ENCODE data around the gene UNC5C. TPM values are rescaled to one million over a fixed set of nuclear protein-coding genes. Genes with fewer than 3 reads are reported as not detected.

The UNC5C gene
- total RNA-seq = 2.0 TPM
- long read RNA-seq = 0 reads

DNA sequence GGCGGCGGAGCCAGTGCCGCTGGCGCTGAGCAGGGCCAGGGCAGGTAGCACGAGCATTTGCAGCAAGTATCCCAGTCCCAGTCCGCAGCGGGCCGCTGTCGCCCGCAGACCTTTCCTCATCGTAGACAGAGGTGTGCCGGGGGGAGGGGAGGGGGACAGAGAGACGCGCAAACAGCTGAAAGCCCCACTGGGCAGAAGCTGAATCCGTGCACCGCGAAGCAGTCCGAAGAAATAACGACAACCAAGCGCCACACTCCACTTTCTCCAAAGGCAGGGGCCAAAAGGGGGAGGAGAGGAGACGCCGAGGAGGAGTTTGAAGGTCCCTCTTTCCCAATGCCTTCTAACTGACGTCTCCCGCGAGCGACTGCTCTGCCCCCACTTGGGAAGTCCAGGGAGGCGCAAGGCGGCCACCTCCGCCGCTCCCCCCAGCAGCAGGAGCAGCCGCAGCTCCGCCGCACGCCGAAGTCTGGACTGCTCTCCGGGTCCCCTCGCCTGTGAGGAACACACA, at the start of gene UNC5C:
Gene UNC5C, minus strand, starts transcription at position 236 of the 508 bp plus-strand sequence.
- Histone ChIP-seq H3K36me3 (no peaks in the 10 kb centered on the region), H3K4me3 (peak within 1 kb of the TSS; percentile 74), H3K4me1 (peaks cover 34% of the 10 kb centered on the region), H3K9me3 (replicated peaks) (no peaks in the 10 kb centered on the region), H3K27ac (replicated peaks) (peak within 1 kb of the TSS; percentile 92), H3K27me3 (ENCODE audit: low read depth) (peaks cover 82% of the 10 kb centered on the region)
- intact Hi-C loops (cut with micrococcal nuclease) = no loop called here
- DNase-seq = peak; percentile 80
- TF ChIP-seq, protein P1, sequence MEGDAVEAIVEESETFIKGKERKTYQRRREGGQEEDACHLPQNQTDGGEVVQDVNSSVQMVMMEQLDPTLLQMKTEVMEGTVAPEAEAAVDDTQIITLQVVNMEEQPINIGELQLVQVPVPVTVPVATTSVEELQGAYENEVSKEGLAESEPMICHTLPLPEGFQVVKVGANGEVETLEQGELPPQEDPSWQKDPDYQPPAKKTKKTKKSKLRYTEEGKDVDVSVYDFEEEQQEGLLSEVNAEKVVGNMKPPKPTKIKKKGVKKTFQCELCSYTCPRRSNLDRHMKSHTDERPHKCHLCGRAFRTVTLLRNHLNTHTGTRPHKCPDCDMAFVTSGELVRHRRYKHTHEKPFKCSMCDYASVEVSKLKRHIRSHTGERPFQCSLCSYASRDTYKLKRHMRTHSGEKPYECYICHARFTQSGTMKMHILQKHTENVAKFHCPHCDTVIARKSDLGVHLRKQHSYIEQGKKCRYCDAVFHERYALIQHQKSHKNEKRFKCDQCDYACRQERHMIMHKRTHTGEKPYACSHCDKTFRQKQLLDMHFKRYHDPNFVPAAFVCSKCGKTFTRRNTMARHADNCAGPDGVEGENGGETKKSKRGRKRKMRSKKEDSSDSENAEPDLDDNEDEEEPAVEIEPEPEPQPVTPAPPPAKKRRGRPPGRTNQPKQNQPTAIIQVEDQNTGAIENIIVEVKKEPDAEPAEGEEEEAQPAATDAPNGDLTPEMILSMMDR (IDR thresholded peaks at IDR 0.05; ENCODE audit: borderline replicate concordance) = no peak

DNA sequence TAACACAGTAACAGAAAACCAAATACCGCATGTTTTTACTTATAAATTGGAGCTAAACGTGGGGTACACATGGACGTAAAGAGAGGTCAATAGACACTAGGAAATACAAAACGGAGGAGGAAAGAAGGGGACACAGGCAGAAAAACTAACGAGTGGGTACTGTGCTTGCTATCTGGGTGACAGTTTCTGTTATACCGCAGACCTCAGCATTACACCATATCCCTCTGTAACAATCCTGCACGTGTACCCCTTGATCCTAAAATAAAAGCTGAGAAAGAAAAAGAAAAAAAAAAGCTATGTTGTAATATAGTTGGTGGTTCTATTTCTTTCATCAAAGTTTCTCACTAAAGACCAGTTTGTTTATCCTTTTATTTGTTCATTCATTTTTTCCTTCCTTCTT, 47.9 kb upstream of the UNC5C start:
- intact Hi-C loops (cut with micrococcal nuclease) = no loop called here
- Histone ChIP-seq H3K36me3 (no peaks in the 10 kb centered on the region), H3K27me3 (ENCODE audit: low read depth) (no peaks in the 10 kb centered on the region), H3K27ac (replicated peaks) (no peak overlapping the region), H3K9me3 (replicated peaks) (no peaks in the 10 kb centered on the region), H3K4me3 (no peak overlapping the region), H3K4me1 (no peaks in the 10 kb centered on the region)
- TF ChIP-seq, protein P1 (IDR thresholded peaks at IDR 0.05; ENCODE audit: borderline replicate concordance) = no peak
- DNase-seq = no peak

DNA sequence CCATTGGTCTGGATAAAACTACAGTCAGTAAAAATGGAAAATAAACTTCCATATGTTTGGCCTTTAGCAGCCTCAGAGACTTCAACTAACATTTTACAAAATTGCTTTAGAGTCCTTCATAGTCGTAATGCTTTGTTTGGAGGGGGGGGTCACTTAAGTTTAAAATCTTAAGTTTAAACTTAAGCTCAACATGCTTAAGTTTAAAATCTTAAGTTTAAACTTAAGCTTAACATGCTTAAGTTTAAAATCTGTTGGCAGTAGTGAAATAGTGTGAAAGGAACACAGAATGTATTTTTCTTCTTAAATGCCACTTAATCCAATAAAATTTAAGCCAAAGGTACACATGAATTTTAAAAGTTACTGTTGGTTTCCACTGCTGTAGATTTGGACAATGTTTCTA, 45.9 kb upstream of the UNC5C start:
- TF ChIP-seq, protein P1 (IDR thresholded peaks at IDR 0.05; ENCODE audit: borderline replicate concordance) = no peak
- H3K4me3 ChIP-seq = no peak overlapping the region
- intact Hi-C loops (cut with micrococcal nuclease) = no loop called here
- H3K27ac ChIP-seq (replicated peaks) = no peak overlapping the region
- H3K4me1 ChIP-seq = no peaks in the 10 kb centered on the region
- H3K36me3 ChIP-seq = no peaks in the 10 kb centered on the region
- DNase-seq = no peak
- H3K27me3 ChIP-seq (ENCODE audit: low read depth) = no peaks in the 10 kb centered on the region
- H3K9me3 ChIP-seq (replicated peaks) = no peaks in the 10 kb centered on the region

DNA sequence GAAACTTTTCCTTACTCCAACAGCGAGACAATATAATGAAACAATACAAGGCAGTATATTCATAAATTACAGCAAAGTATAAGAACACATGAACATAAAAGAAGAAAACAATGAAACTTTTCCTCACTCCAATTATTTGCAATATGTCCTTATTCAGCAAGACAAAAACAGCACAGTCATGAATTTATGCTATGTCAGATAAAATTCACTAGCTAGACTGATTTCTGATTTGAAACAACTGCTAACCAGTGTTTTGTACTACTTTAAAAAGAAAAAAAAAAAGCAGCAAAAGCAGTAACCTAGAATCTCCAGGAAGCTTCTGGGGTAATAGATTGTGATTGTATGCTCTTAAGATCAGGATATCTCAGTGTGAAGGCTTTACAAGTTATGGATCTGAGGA, 45.2 kb upstream of the UNC5C start:
- intact Hi-C loops (cut with micrococcal nuclease) = no loop called here
- H3K4me3 ChIP-seq = no peak overlapping the region
- TF ChIP-seq, protein P1 (IDR thresholded peaks at IDR 0.05; ENCODE audit: borderline replicate concordance) = no peak
- no peaks in the 10 kb centered on the region for H3K27me3 ChIP-seq (ENCODE audit: low read depth)
- H3K36me3 ChIP-seq = no peaks in the 10 kb centered on the region
- no peak overlapping the region for H3K27ac ChIP-seq (replicated peaks)
- H3K9me3 ChIP-seq (replicated peaks) = no peaks in the 10 kb centered on the region
- no peaks in the 10 kb centered on the region for H3K4me1 ChIP-seq
- no peak for DNase-seq

DNA sequence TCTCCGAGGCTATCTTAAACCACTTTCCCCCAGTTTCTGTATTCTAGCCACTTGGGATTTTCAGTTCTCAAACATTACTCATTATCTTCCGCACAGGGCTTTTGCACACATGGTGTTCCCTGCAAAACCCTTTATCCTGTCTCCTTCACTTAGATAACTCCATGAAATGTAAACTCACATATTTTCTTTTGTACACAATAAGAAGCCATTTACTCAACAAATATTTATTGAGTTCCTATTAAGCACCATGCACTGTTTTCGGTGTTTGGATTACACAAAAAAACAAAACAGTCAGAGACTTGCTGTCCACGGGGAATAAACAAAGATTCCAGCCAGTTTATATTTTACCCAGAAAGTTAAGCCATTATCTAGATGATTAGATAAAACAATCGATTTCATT, 42.5 kb upstream of the UNC5C start:
- H3K4me3 ChIP-seq = no peak overlapping the region
- intact Hi-C loops (cut with micrococcal nuclease) = no loop called here
- no peaks in the 10 kb centered on the region for H3K9me3 ChIP-seq (replicated peaks)
- H3K4me1 ChIP-seq = no peaks in the 10 kb centered on the region
- H3K27me3 ChIP-seq (ENCODE audit: low read depth) = no peaks in the 10 kb centered on the region
- H3K36me3 ChIP-seq = no peaks in the 10 kb centered on the region
- TF ChIP-seq, protein P1 (IDR thresholded peaks at IDR 0.05; ENCODE audit: borderline replicate concordance) = no peak
- H3K27ac ChIP-seq (replicated peaks) = no peak overlapping the region
- no peak for DNase-seq

All from left ventricle myocardium inferior (tissue), 1 donor.